ENCODE data around the gene TRPM7. TPM values are rescaled to one million over a fixed set of nuclear protein-coding genes. Genes with fewer than 3 reads are reported as not detected.

The TRPM7 gene
- total RNA-seq, 1 donor from 2014 or later = 47.3 TPM

- Histone ChIP-seq H3K36me3 (no peaks in the 10 kb centered on the region), H3K9me3 (peaks cover 8% of the 10 kb centered on the region), H3K4me3 (no peak overlapping the region), H3K4me1 (no peaks in the 10 kb centered on the region), H3K27me3 (ENCODE audit: low read depth) (no peaks in the 10 kb centered on the region), H3K27ac (no peak overlapping the region)
- DNase-seq (no peak), ATAC-seq (no peak)
- intact Hi-C loops (cut with DNase I) = no loop called here
- no peak for TF ChIP-seq CTCF (IDR thresholded peaks at IDR 0.05)
These were observed 166.7 kb downstream of the TRPM7 start for GRCh38 chr15:50519740-50520425.

- ATAC-seq (no peak), DNase-seq (no peak)
- Histone ChIP-seq H3K4me3 (no peak overlapping the region), H3K27ac (no peak overlapping the region), H3K27me3 (ENCODE audit: low read depth) (no peaks in the 10 kb centered on the region), H3K4me1 (no peaks in the 10 kb centered on the region), H3K9me3 (peaks cover 6% of the 10 kb centered on the region), H3K36me3 (no peaks in the 10 kb centered on the region)
- TF ChIP-seq CTCF (IDR thresholded peaks at IDR 0.05) = no peak
- intact Hi-C loops (cut with DNase I) = no loop called here
These were observed 173.6 kb downstream of the TRPM7 start for GRCh38 chr15:50513001-50513400.

Other genes with a start within 250 kb of the TRPM7 start
- not detected for gene USP50, start 140.1 kb downstream of the TRPM7 start, total RNA-seq
- gene SPPL2A, start 78.9 kb upstream of the TRPM7 start, total RNA-seq = 128 TPM
- 11.3 TPM for gene AP4E1, start 221.9 kb upstream of the TRPM7 start, total RNA-seq

Data from lower lobe of right lung (tissue), 2 donors.